WTC11 (cell line): Measurements from ENCODE around the gene GRM1. TPM values are rescaled to one million over a fixed set of nuclear protein-coding genes. Genes with fewer than 3 reads are reported as not detected.

Experiments
- ATAC-seq: fragments of 200-7000 bp; cut with Tn5 transposase; 2 replicates; pipeline ENCODE4 v1.10.0; 2021; ENCODE audit warnings: mild to moderate bottlenecking, moderate library complexity
- CTCF ChIA-PET: fragments of 300-600 bp; sonication (Branson Sonifier 250); formaldehyde crosslinking; loops from one replicate; lab custom pipeline; 2021; ENCODE audit warnings: antibody characterized with exemption; lab: Charles Lee
- POLR2A ChIA-PET: fragments of 350-600 bp; sonication (Branson Sonifier 250); formaldehyde crosslinking; loops from one replicate; lab custom pipeline; 2021; ENCODE audit warnings: antibody characterized with exemption; lab: Charles Lee
- DNase-seq: peaks from one replicate; pipeline ENCODE4 v3.0.0; 2021; ENCODE audit warnings: low spot score
- H3K27ac Mint-ChIP-seq: 2 replicates; pipeline ENCODE4 v1.8.0; 2021; ENCODE audit warnings: mixed read lengths
- H3K27me3 Mint-ChIP-seq: 2 replicates; pipeline ENCODE4 v1.8.0; 2021; ENCODE audit warnings: low read depth, mild to moderate bottlenecking, moderate library complexity, mixed read lengths
- H3K36me3 Mint-ChIP-seq: 2 replicates; pipeline ENCODE4 v1.8.0; 2021; ENCODE audit warnings: mixed read lengths
- H3K4me1 Mint-ChIP-seq: 2 replicates; pipeline ENCODE4 v1.8.0; 2022; ENCODE audit warnings: mixed read lengths
- H3K4me3 Mint-ChIP-seq: 2 replicates; pipeline ENCODE4 v1.8.0; 2021; ENCODE audit warnings: mild to moderate bottlenecking, moderate library complexity, mixed read lengths
- H3K9me3 Mint-ChIP-seq: 2 replicates; pipeline ENCODE4 v1.8.0; 2021; ENCODE audit warnings: mixed read lengths
- ETV6 ChIP-seq: sonication (generic); formaldehyde crosslinking; IDR thresholded peaks from 2 replicates; pipeline ENCODE4 v1.8.1; 2022; ENCODE audit warnings: mild to moderate bottlenecking, missing genetic modification reagents
- FOXP1 ChIP-seq: sonication (generic); formaldehyde crosslinking; IDR thresholded peaks from 2 replicates; pipeline ENCODE4 v1.8.0; 2022; ENCODE audit warnings: missing genetic modification reagents, mild to moderate bottlenecking, moderate library complexity, borderline replicate concordance
- NFYB ChIP-seq: sonication (generic); formaldehyde crosslinking; conservative IDR thresholded peaks from 2 replicates; pipeline ENCODE4 v1.8.0; 2022; ENCODE audit warnings: low read depth, missing genetic modification reagents
- NR1H2 ChIP-seq: sonication (generic); formaldehyde crosslinking; IDR thresholded peaks from 2 replicates; pipeline ENCODE4 v1.9.0; 2021; ENCODE audit warnings: mild to moderate bottlenecking, moderate library complexity, missing genetic modification reagents
- NR3C1 ChIP-seq: sonication (generic); formaldehyde crosslinking; conservative IDR thresholded peaks from 2 replicates; pipeline ENCODE4 v1.8.1; 2023; ENCODE audit warnings: low read depth, mild to moderate bottlenecking, missing genetic modification reagents
- SOX15 ChIP-seq: fragments of 250-450 bp; sonication (Bioruptor Pico); IDR thresholded peaks from 2 replicates; pipeline ENCODE4 v1.9.0; 2021; ENCODE audit warnings: mild to moderate bottlenecking
- SP1 ChIP-seq: sonication (generic); formaldehyde crosslinking; conservative IDR thresholded peaks from 2 replicates; pipeline ENCODE4 v1.8.1; 2022; ENCODE audit warnings: missing genetic modification reagents
- TCF7 ChIP-seq: sonication (generic); formaldehyde crosslinking; IDR thresholded peaks from 2 replicates; pipeline ENCODE4 v1.8.0; 2022; ENCODE audit warnings: mild to moderate bottlenecking, low read depth, missing genetic modification reagents, moderate library complexity
- TEAD4 ChIP-seq: sonication (generic); formaldehyde crosslinking; IDR thresholded peaks from 2 replicates; pipeline ENCODE4 v1.8.0; 2022; ENCODE audit warnings: mild to moderate bottlenecking, missing genetic modification reagents
- ZNF232 ChIP-seq: sonication (generic); formaldehyde crosslinking; IDR thresholded peaks from 2 replicates; pipeline ENCODE4 v1.8.0; 2022; ENCODE audit warnings: mild to moderate bottlenecking, missing genetic modification reagents
- ZNF263 ChIP-seq: sonication (generic); formaldehyde crosslinking; IDR thresholded peaks from 2 replicates; pipeline ENCODE4 v1.8.1; 2022; ENCODE audit warnings: low read depth, mild to moderate bottlenecking, moderate library complexity, missing genetic modification reagents
- ZNF317 ChIP-seq: sonication (generic); formaldehyde crosslinking; IDR thresholded peaks from 2 replicates; pipeline ENCODE4 v1.8.1; 2023; ENCODE audit warnings: low read depth, mild to moderate bottlenecking, moderate library complexity, missing genetic modification reagents, borderline replicate concordance
- ZNF423 ChIP-seq: fragments of 250-450 bp; sonication (Bioruptor Pico); IDR thresholded peaks from 2 replicates; pipeline ENCODE4 v2.1.2; 2022; ENCODE audit warnings: mild to moderate bottlenecking, moderate library complexity
- ZNF671 ChIP-seq: fragments of 250-450 bp; sonication (Bioruptor Pico); IDR thresholded peaks from 2 replicates; pipeline ENCODE4 v1.8.0; 2021; ENCODE audit warnings: mild to moderate bottlenecking
- total RNA-seq: library from RNA; stranded (reverse); gene quantifications from 3 replicates; pipeline ENCODE4 v1.2.3, GENCODE V29; 2021
- TF ChIP-seq, protein P1 (sequence below): sonication (generic); formaldehyde crosslinking; IDR thresholded peaks from 2 replicates; pipeline ENCODE4 v1.8.0; 2022; ENCODE audit warnings: mild to moderate bottlenecking, missing genetic modification reagents
- TF ChIP-seq, protein P2 (sequence below): sonication (generic); formaldehyde crosslinking; IDR thresholded peaks from 2 replicates; pipeline ENCODE4 v1.8.1; 2023; ENCODE audit warnings: mild to moderate bottlenecking, missing genetic modification reagents, moderate library complexity
- TF ChIP-seq, protein P3 (sequence below): sonication (generic); formaldehyde crosslinking; IDR thresholded peaks from 2 replicates; pipeline ENCODE4 v1.8.0; 2023; ENCODE audit warnings: mild to moderate bottlenecking, missing genetic modification reagents
- TF ChIP-seq, protein P4 (sequence below): sonication (generic); formaldehyde crosslinking; IDR thresholded peaks from 2 replicates; pipeline ENCODE4 v1.8.1; 2023; ENCODE audit warnings: mild to moderate bottlenecking, missing genetic modification reagents, borderline replicate concordance
- TF ChIP-seq, protein P5 (sequence below): sonication (generic); formaldehyde crosslinking; IDR thresholded peaks from 2 replicates; pipeline ENCODE4 v1.8.0; 2022; ENCODE audit warnings: mild to moderate bottlenecking, missing genetic modification reagents
- TF ChIP-seq, protein P6 (sequence below): sonication (generic); formaldehyde crosslinking; IDR thresholded peaks from 2 replicates; pipeline ENCODE4 v1.8.1; 2022; ENCODE audit warnings: mild to moderate bottlenecking, missing genetic modification reagents, moderate library complexity, borderline replicate concordance
- TF ChIP-seq, protein P7 (sequence below): sonication (generic); formaldehyde crosslinking; IDR thresholded peaks from 2 replicates; pipeline ENCODE4 v1.8.0; 2023; ENCODE audit warnings: missing genetic modification reagents, mild to moderate bottlenecking, borderline replicate concordance

Gene GRM1
- total RNA-seq, 1 experiment from 2014 or later, result 0.46 TPM

DNA sequence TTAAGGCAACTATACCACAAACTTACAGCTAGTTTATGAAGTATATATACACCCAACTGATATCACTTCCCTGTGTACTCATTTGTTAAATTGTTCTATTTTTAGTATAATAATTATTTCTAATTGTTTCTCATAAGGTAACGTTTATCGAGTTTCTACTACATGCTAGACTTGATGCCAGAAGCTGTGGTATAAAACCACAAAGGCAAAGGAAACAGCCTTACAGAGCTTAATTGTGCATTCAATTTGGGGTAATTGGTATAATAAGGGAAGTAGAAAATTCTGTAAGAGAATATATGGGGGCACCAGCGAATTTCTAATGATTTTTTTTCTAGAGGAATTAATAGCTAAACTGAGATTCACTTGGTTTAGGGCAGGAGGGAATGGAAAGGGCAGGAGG, 183.9 kb downstream of the GRM1 start:
- H3K9me3 Mint-ChIP-seq, result no peaks in the 10 kb centered on the region
- peaks cover 11% of the 10 kb centered on the region for H3K4me1 Mint-ChIP-seq
- H3K27ac Mint-ChIP-seq, result no peak overlapping the region
- ATAC-seq, result no peak
- H3K27me3 Mint-ChIP-seq, result no peaks in the 10 kb centered on the region
- CTCF ChIA-PET, result no interaction called here
- H3K4me3 Mint-ChIP-seq, result no peak overlapping the region
- DNase-seq, result no peak
- H3K36me3 Mint-ChIP-seq, result no peaks in the 10 kb centered on the region
- TF ChIP-seq TCF7 (CRISPR knock-in tag), result no peak
- TF ChIP-seq, protein P1, sequence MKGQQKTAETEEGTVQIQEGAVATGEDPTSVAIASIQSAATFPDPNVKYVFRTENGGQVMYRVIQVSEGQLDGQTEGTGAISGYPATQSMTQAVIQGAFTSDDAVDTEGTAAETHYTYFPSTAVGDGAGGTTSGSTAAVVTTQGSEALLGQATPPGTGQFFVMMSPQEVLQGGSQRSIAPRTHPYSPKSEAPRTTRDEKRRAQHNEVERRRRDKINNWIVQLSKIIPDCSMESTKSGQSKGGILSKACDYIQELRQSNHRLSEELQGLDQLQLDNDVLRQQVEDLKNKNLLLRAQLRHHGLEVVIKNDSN (CRISPR knock-in tag), result no peak
- no peak for TF ChIP-seq ZNF423 (CRISPR knock-in tag)
- TF ChIP-seq, protein P2, sequence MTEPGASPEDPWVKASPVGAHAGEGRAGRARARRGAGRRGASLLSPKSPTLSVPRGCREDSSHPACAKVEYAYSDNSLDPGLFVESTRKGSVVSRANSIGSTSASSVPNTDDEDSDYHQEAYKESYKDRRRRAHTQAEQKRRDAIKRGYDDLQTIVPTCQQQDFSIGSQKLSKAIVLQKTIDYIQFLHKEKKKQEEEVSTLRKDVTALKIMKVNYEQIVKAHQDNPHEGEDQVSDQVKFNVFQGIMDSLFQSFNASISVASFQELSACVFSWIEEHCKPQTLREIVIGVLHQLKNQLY (CRISPR knock-in tag), result no peak
- TF ChIP-seq ETV6 (CRISPR knock-in tag), result no peak
- TF ChIP-seq ZNF671 (CRISPR knock-in tag), result no peak
- TF ChIP-seq FOXP1 (CRISPR knock-in tag), result no peak
- no peak for TF ChIP-seq NR3C1
- no peak for TF ChIP-seq NFYB
- TF ChIP-seq SOX15, result no peak
- TF ChIP-seq, protein P3, sequence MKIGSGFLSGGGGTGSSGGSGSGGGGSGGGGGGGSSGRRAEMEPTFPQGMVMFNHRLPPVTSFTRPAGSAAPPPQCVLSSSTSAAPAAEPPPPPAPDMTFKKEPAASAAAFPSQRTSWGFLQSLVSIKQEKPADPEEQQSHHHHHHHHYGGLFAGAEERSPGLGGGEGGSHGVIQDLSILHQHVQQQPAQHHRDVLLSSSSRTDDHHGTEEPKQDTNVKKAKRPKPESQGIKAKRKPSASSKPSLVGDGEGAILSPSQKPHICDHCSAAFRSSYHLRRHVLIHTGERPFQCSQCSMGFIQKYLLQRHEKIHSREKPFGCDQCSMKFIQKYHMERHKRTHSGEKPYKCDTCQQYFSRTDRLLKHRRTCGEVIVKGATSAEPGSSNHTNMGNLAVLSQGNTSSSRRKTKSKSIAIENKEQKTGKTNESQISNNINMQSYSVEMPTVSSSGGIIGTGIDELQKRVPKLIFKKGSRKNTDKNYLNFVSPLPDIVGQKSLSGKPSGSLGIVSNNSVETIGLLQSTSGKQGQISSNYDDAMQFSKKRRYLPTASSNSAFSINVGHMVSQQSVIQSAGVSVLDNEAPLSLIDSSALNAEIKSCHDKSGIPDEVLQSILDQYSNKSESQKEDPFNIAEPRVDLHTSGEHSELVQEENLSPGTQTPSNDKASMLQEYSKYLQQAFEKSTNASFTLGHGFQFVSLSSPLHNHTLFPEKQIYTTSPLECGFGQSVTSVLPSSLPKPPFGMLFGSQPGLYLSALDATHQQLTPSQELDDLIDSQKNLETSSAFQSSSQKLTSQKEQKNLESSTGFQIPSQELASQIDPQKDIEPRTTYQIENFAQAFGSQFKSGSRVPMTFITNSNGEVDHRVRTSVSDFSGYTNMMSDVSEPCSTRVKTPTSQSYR (CRISPR knock-in tag), result no peak
- TF ChIP-seq TEAD4 (CRISPR knock-in tag), result no peak
- no peak for TF ChIP-seq ZNF317 (CRISPR knock-in tag)
- no peak for TF ChIP-seq ZNF232 (CRISPR knock-in tag)
- POLR2A ChIA-PET, result no interaction called here

DNA sequence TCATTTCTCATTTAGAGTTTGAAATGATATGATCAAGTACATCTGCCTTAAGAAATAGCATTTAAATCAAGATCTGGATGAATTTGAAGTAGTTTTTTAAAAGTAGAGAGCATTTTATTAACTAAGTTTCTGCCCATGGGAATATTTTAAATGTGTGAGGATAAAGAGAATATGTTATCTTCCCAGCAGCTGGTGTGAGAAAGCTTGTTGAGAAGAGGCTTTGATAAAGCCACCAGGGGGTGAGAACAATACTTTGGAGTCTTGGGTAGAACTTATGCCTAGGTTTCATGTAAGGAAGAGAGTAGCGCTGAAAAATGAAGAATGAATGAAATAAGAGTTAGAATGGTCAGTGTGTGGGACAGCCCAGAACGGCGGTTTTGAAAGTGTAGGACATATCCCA, 190.2 kb downstream of the GRM1 start:
- DNase-seq (no peak), ATAC-seq (no peak)
- H3K27me3 Mint-ChIP-seq, result no peaks in the 10 kb centered on the region
- H3K36me3 Mint-ChIP-seq, result no peaks in the 10 kb centered on the region
- no peak overlapping the region for H3K27ac Mint-ChIP-seq
- CTCF ChIA-PET, result no interaction called here
- H3K4me1 Mint-ChIP-seq, result no peaks in the 10 kb centered on the region
- H3K9me3 Mint-ChIP-seq, result peaks cover 4% of the 10 kb centered on the region
- POLR2A ChIA-PET, result interaction anchor here (0.5 kb wide), 1 partner anchor 223 kb away, joined by 3 read pairs; no protein-coding TSS in a partner anchor
- H3K4me3 Mint-ChIP-seq, result no peak overlapping the region
- TF ChIP-seq, protein P4, sequence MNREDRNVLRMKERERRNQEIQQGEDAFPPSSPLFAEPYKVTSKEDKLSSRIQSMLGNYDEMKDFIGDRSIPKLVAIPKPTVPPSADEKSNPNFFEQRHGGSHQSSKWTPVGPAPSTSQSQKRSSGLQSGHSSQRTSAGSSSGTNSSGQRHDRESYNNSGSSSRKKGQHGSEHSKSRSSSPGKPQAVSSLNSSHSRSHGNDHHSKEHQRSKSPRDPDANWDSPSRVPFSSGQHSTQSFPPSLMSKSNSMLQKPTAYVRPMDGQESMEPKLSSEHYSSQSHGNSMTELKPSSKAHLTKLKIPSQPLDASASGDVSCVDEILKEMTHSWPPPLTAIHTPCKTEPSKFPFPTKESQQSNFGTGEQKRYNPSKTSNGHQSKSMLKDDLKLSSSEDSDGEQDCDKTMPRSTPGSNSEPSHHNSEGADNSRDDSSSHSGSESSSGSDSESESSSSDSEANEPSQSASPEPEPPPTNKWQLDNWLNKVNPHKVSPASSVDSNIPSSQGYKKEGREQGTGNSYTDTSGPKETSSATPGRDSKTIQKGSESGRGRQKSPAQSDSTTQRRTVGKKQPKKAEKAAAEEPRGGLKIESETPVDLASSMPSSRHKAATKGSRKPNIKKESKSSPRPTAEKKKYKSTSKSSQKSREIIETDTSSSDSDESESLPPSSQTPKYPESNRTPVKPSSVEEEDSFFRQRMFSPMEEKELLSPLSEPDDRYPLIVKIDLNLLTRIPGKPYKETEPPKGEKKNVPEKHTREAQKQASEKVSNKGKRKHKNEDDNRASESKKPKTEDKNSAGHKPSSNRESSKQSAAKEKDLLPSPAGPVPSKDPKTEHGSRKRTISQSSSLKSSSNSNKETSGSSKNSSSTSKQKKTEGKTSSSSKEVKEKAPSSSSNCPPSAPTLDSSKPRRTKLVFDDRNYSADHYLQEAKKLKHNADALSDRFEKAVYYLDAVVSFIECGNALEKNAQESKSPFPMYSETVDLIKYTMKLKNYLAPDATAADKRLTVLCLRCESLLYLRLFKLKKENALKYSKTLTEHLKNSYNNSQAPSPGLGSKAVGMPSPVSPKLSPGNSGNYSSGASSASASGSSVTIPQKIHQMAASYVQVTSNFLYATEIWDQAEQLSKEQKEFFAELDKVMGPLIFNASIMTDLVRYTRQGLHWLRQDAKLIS, result no peak
- no peak for TF ChIP-seq ZNF263 (CRISPR knock-in tag)
- no peak for TF ChIP-seq NR1H2 (CRISPR knock-in tag)
- TF ChIP-seq, protein P5, sequence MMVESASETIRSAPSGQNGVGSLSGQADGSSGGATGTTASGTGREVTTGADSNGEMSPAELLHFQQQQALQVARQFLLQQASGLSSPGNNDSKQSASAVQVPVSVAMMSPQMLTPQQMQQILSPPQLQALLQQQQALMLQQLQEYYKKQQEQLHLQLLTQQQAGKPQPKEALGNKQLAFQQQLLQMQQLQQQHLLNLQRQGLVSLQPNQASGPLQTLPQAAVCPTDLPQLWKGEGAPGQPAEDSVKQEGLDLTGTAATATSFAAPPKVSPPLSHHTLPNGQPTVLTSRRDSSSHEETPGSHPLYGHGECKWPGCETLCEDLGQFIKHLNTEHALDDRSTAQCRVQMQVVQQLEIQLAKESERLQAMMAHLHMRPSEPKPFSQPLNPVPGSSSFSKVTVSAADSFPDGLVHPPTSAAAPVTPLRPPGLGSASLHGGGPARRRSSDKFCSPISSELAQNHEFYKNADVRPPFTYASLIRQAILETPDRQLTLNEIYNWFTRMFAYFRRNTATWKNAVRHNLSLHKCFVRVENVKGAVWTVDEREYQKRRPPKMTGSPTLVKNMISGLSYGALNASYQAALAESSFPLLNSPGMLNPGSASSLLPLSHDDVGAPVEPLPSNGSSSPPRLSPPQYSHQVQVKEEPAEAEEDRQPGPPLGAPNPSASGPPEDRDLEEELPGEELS (CRISPR knock-in tag), result no peak
- no peak for TF ChIP-seq ZNF671 (CRISPR knock-in tag)
- TF ChIP-seq, protein P6, sequence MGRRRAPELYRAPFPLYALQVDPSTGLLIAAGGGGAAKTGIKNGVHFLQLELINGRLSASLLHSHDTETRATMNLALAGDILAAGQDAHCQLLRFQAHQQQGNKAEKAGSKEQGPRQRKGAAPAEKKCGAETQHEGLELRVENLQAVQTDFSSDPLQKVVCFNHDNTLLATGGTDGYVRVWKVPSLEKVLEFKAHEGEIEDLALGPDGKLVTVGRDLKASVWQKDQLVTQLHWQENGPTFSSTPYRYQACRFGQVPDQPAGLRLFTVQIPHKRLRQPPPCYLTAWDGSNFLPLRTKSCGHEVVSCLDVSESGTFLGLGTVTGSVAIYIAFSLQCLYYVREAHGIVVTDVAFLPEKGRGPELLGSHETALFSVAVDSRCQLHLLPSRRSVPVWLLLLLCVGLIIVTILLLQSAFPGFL (CRISPR knock-in tag), result no peak
- TF ChIP-seq, protein P7, sequence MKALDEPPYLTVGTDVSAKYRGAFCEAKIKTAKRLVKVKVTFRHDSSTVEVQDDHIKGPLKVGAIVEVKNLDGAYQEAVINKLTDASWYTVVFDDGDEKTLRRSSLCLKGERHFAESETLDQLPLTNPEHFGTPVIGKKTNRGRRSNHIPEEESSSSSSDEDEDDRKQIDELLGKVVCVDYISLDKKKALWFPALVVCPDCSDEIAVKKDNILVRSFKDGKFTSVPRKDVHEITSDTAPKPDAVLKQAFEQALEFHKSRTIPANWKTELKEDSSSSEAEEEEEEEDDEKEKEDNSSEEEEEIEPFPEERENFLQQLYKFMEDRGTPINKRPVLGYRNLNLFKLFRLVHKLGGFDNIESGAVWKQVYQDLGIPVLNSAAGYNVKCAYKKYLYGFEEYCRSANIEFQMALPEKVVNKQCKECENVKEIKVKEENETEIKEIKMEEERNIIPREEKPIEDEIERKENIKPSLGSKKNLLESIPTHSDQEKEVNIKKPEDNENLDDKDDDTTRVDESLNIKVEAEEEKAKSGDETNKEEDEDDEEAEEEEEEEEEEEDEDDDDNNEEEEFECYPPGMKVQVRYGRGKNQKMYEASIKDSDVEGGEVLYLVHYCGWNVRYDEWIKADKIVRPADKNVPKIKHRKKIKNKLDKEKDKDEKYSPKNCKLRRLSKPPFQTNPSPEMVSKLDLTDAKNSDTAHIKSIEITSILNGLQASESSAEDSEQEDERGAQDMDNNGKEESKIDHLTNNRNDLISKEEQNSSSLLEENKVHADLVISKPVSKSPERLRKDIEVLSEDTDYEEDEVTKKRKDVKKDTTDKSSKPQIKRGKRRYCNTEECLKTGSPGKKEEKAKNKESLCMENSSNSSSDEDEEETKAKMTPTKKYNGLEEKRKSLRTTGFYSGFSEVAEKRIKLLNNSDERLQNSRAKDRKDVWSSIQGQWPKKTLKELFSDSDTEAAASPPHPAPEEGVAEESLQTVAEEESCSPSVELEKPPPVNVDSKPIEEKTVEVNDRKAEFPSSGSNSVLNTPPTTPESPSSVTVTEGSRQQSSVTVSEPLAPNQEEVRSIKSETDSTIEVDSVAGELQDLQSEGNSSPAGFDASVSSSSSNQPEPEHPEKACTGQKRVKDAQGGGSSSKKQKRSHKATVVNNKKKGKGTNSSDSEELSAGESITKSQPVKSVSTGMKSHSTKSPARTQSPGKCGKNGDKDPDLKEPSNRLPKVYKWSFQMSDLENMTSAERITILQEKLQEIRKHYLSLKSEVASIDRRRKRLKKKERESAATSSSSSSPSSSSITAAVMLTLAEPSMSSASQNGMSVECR (CRISPR knock-in tag), result no peak
- TF ChIP-seq SP1 (CRISPR knock-in tag), result no peak
